Mammary epithelial cell (primary cell): Measurements from ENCODE around the gene OTUB2.

Experiments
- CTCF ChIP-seq, 2 donors: IDR thresholded peaks in 1 of 2; conservative IDR thresholded peaks in 1 of 2; 2 replicates each; pipeline ENCODE4 v1.5.1; 2011 to 2012; ENCODE audit warnings: inconsistent platforms in 2 of 2, low read length in 2 of 2, mild to moderate bottlenecking in 2 of 2, control low read depth in 1 of 2, low read depth in 1 of 2; ENCODE audit not compliant: insufficient read depth in 1 of 2; ENCODE audit errors: extremely low read depth in 1 of 2
- EZH2 ChIP-seq: IDR thresholded peaks from 2 replicates; pipeline ENCODE4 v1.6.1; 2012; ENCODE audit warnings: low read length, inconsistent platforms, borderline replicate concordance

- TF ChIP-seq CTCF (conservative IDR thresholded peaks at IDR 0.05 in 1 of 2, IDR thresholded peaks at IDR 0.05 in 1 of 2; ENCODE audit: extremely low read depth in 1 of 2, insufficient read depth in 1 of 2, low read depth in 1 of 2, low read length in 2 of 2) (no peak), EZH2 (no peak)
Measured at GRCh38 chr14:94052662-94053061, 26.5 kb downstream of the OTUB2 start.
